HG02571 (cell line): ENCODE data around the gene SFXN2.
A peak's percentile ranks its signal among the peaks of the same experiment; 100 is the strongest.
"Not testable (repeated sequence)": the region's sequence is repeated elsewhere in the genome, so short reads cannot be mapped to it uniquely, and the experiment has no call there.

ENCODE experiments used
- ATAC-seq: cut with Tn5 transposase; IDR thresholded peaks from one replicate; pipeline ENCODE4 v1.9.1; 2021; ENCODE audit warnings: mild to moderate bottlenecking, moderate library complexity; ENCODE audit not compliant: unreplicated experiment

The SFXN2 gene

GRCh38 chr10:102716900-102717565 is 2.6 kb downstream of the SFXN2 start:
- not testable (repeated sequence) for ATAC-seq

GRCh38 chr10:102718220-102718619 is 3.8 kb downstream of the SFXN2 start:
- no peak for ATAC-seq

DNA sequence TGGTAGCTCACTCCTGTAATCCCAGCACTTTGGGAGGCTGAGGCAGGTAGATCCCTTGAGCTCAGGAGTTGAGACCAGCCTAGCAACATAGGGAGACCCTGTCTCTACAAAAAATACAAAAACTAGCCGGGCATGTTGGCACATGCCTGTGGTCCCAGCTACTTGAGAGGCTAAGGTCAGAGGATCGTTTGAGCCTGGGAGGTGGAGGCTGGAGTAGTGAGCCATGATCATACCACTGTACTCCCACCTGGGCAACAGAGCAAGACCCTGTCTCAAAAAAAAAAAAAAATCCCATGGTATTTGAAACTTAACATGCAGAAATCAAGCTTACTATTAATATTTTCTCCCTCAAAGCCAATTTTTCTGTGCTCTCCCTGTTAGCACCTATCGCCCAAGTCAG is 5.9 kb downstream of the SFXN2 start:
- ATAC-seq: no peak

DNA sequence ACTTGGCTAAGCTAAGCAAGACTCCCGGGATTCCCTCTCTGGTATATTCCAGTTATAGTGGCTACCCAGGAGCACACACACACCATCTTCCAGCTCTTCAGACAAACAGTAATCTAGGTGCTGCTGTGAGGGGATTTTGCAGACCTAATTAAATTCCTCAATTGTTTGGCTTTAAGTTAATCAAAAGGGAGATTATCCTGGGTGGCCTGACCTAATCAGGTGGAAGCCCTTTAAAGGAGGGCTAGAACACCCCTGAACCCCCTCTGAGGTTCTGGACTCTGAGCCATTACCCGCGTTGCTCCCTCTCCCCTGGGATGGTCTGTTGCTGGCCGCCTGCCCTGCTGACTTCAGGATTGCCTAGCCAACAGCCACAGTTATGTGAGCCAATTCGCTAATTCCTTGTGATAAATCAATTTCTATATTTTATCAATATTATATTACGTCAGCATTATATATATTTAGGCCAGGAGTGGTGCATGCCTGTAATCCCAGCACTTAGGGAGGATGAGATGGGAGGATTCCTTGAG is 6.4 kb downstream of the SFXN2 start:
- ATAC-seq: no peak

DNA sequence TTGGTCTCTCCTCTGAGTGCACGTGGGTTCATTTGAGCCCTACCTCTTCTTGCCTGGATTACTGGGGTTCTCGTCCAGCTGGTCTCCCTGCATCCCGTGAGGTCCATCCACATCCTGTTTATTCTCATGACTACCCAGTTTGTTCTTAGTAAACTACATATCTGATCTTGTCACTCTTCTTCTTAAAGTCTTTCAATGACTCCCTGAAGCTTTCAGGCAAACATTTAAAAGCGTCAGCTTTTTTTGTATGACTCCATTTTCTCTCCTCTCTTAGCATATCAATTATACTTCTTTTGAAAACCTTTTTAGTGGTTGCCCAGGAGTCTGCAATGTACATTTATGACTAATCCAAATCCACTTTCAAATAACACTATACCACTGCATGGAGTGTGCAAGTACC is 7.5 kb downstream of the SFXN2 start:
- no peak for ATAC-seq

DNA sequence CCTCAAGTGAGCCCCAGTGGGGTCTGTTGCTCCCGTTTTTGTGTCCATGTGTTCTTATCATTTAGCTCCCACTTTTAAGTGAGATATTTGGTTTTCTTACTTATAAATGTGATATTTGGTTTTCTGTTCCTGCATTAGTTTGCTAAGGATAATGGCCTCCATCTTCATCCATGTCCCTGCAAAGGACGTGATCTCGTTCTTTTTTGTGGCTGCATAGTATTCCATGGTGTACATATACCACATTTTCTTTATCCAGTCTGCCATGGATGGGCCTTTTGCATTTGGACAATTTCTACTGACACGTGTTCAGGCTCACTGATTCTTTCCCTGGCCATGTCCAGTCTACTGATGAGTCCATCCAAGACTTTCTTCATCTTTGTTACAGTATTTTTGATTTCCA is 9.6 kb downstream of the SFXN2 start:
- no peak for ATAC-seq

- no peak for ATAC-seq
Observed at GRCh38 chr10:102726274-102726673, 11.8 kb downstream of the SFXN2 start.

DNA sequence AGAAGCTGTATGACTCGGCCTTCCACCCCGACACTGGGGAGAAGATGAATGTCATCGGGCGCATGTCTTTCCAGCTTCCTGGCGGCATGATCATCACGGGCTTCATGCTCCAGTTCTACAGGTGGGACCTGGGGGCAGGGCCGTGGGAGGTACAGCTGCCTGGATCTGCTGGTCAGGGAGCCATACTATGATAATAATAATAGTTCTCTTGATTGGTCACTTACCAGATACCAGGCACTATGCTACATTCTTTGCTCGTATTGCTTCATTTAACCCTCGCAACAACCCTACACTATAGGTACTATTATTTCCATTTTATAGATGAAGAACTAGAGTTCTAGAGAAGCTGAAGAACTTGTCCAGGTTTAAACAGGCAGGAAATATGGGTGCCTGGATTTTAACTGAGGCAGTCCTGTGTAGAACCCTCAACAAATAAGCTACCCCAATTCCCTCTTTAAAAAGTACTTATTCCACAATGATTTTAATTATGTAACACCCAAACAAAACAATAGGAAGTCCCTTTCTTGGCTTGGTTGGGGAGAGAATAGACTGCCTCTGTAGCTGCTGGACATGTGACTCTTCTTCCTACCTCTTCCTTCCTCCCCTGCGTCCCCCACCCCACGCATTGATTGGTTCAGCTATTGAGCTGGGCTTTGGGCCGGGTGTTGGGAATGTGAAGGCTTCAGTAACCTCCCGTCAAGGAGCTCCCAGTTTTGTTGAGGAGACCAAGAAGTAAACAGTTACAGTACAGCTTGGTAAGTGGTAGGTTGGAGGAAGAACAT is 12.8 kb downstream of the SFXN2 start:
- no peak for ATAC-seq

GRCh38 chr10:102729029-102730026 is 14.9 kb downstream of the SFXN2 start:
- no peak for ATAC-seq

GRCh38 chr10:102731222-102731800 is 16.9 kb downstream of the SFXN2 start:
- ATAC-seq: no peak

GRCh38 chr10:102732661-102733060 is 18.2 kb downstream of the SFXN2 start:
- no peak for ATAC-seq

DNA sequence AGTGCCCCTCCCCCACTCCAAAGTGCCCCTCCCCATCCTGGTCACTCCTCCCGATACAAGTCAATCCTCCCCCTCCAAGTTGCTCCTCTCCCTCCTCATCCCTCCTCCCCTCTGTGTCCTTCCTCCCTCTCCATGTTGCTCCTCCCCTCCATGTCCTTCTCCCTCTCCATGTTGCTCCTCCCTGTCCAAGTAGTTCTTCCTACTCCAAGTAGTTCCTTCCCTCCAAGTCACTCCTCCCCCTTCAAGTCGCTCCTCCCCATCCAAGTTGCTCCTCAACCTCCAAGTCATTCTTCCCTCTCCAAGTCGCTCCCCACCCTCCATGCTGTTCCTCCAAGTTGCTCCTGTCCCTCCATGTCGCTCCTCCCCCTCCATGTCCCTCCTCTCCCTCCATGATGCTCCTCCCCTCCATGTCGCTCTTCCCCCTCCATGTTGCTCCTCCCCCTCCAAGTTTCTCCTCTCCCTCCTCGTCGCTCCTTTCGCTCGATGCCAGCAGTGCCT is 20.7 kb downstream of the SFXN2 start:
- no peak for ATAC-seq

- no peak for ATAC-seq
Observed at GRCh38 chr10:102738692-102739121, 24.3 kb downstream of the SFXN2 start.

DNA sequence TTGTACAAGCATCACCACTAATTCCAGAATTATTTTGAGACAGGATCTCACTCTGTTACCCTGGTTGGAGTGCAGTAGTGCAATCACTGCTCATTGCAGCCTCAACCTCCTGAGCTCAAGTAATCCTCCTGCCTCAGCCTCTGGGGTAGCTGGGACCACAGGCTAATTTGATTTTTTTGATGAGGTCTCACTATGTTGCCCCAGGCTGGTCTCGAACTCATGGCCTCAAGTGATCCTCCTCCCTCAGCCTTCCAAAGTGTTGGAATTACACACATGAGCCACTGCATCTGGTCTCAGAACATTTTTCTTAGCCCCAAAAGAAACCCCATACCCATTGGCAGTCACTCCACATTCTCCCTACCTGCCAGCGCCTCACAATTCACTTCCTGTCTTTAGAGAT is 25.8 kb downstream of the SFXN2 start:
- ATAC-seq: no peak

GRCh38 chr10:102741726-102742237 is 27.3 kb downstream of the SFXN2 start:
- ATAC-seq: no peak

DNA sequence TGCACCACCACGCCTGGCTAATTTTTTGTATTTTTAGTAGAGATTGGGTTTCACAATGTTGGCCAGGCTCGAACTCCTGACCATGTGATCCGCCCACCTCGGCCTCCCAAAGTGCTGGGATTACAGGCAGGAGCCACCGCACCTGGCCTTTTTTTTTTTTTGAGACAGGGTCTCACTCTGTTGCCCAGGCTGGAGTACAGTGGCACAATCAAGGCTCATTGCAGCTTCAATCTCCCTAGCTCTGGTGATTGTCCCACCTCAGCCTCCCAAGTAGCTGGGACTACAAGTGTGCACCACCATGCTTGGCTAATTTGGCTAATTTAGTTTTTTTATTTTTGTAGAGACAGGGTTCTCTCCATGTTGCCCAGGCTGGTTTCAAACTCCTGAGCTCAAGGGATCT is 27.9 kb downstream of the SFXN2 start:
- ATAC-seq: not testable (repeated sequence)

DNA sequence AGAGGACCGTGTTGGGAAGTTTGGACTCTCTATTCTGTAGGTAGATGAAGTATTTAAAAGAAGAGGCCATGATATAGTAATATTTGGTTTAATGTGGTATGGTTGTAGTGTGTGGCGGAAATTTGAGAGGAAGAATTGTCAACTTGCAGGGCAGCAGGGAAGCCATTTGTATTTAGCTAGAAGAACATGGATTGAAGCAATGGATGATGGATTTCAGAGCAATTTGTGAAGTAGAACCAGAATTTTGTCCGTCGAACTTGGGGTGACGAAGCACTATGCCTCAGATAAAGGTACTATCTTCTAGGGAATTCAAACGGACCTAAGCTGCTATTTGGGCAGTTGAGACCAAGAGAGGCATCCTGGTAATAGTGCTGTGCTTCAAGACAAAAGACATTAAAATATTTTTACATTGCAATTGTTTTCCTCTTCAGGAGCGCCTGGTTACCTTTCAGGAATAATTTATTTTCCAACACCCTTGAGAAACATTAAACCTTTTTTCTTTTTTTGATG is 28.7 kb downstream of the SFXN2 start:
- ATAC-seq: no peak

- ATAC-seq: peak; percentile 96
Observed at GRCh38 chr10:102743588-102744373, 29.3 kb downstream of the SFXN2 start, which contains the start of gene WBP1L. Gene WBP1L, plus strand, starts transcription at chr10:102743948. Its CDS starts 106 bp downstream, at chr10:102744054.
